Pons (tissue), 1 donor: ENCODE measurements around the gene KLHL13.
"Not testable (repeated sequence)": the region's sequence is repeated elsewhere in the genome, so short reads cannot be mapped to it uniquely, and the experiment has no call there.

Experiments
- DNase-seq: peaks from one replicate; pipeline ENCODE4 v3.0.0-alpha.2; 2016; ENCODE audit warnings: low spot score

KLHL13 gene, protein sequence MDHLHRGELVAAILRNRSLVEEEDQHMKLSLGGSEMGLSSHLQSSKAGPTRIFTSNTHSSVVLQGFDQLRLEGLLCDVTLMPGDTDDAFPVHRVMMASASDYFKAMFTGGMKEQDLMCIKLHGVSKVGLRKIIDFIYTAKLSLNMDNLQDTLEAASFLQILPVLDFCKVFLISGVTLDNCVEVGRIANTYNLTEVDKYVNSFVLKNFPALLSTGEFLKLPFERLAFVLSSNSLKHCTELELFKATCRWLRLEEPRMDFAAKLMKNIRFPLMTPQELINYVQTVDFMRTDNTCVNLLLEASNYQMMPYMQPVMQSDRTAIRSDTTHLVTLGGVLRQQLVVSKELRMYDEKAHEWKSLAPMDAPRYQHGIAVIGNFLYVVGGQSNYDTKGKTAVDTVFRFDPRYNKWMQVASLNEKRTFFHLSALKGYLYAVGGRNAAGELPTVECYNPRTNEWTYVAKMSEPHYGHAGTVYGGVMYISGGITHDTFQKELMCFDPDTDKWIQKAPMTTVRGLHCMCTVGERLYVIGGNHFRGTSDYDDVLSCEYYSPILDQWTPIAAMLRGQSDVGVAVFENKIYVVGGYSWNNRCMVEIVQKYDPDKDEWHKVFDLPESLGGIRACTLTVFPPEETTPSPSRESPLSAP

GRCh38 chrX:118116713-118117550, at the start of gene KLHL13:
Gene KLHL13, minus strand, starts transcription at chrX:118116810. Its CDS starts 88,337 bp downstream, at chrX:118028473.
- peak; percentile 4 for DNase-seq

DNA sequence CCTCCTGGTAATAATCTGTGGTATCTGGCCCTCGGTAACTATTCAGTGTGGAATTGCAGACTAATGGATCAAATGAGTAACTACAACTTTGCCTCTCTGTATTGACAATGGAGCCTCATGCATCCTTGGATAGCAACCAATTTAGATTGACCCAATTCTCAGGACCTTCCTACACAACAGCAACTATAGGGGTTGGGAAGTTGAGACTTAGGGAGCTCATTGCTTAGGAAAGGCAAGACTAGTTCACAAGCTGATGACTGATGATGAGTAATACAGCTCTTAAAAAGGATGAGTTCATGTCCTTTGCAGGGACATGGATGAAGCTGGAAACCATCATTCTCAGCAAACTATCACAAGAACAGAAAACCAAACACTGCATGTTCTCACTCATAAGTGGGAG, 47.5 kb upstream of the KLHL13 start:
- no peak for DNase-seq

DNA sequence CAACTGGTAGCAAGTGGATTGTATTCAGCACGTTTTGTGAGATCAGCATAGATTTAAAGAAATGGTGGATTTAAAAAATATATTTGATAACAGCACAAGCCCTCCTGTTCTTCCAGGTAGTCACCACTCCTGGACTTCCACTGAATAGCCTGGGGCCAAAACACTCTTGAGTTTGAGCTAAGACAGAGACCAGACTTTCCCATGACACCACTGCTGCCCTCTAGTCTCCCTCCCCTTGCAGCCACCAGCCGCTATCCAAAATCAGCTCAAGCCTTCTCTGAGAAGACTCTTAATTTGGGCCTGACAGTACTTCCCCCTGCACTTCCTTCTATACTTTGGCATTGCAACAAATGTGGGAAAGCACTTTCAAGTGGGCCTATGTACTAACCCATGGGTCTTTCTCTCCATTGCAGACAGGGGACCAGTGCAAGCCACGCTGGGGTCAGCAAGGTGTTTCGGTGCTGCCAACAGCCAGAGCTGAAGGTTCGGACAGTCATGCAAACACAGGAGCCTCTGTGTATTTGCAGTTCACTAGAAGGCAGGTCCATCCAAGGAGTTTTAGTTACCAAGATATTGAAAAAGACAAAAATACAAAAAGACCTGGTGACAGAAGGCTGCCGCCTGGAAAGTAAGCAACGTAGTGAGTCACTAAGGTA, 40.5 kb upstream of the KLHL13 start:
- DNase-seq, result no peak

DNA sequence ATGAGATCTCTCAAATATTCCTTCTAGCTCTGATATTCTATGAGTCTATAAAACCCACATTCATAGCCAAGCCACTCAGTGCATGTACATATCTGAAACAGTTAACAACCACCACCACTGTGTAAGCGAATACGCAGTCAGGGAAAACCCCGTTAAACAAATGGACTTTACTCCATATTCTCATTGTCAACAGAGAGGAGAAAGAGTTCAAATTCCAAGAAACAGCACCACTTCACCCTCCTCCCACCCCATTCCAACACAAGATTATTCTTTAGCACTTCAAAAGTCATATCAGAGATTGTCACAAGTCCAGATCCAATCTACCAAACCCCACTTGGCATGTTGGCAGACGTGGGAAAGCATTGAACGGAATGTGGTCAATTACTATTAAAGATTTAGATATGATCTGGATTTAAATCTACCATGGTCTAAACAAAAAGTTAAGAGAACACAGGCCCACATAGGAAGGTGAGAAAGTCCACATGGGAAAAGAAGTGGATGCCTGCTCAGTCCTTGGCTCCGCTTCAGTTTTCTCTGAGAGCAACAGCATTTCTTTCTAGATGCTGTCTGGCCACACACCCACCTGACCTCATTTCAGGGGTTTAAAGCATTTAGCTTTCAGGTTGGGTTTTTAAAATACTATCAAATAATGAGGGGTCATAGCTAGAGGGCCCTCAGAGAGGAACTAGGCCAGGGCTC, 39.8 kb upstream of the KLHL13 start:
- no peak for DNase-seq

GRCh38 chrX:118153270-118153669, 36.7 kb upstream of the KLHL13 start:
- DNase-seq, result no peak

GRCh38 chrX:118152721-118153120, 36.1 kb upstream of the KLHL13 start:
- DNase-seq, result no peak

- DNase-seq, result no peak
Observed at GRCh38 chrX:118148737-118149136, 32.1 kb upstream of the KLHL13 start.

DNA sequence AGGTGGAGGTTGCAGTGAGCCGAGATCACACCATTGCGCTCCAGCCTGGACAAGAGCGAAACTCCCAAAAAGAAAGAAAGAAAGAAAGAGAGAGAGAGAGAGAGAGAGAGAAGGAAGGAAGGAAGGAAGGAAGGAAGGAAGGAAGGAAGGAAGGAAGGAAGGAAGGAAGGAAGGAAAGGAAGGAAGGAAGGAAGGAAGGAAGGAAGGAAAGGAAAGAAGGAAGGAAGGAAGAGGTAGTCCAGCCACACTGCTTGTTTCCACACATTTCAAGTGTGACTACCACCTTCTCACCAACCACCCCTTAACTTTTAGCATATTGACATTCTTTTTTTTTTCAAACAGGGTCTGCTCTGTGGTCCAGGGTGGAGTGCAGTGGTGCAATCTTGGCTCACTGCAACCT, 31.2 kb upstream of the KLHL13 start:
- DNase-seq, result not testable (repeated sequence)

DNA sequence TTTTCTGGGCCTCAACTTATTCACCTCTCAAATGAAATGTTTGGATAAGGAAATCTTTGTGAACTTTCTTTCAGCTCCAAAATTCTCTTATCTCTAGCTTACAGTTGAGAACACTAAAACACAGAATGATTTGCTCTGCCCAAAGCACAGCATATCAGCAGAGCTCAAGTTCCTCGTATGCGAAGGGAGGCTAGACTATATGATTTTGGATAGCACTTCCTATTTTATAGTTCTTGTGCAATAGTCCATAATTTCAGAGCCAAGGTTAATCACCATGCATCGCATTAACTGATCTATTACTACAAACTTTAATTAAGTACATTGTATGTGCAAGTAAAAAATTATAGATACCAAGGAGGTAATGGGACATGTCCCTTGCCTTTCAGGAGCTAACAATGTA, 27.0 kb upstream of the KLHL13 start:
- no peak for DNase-seq

DNA sequence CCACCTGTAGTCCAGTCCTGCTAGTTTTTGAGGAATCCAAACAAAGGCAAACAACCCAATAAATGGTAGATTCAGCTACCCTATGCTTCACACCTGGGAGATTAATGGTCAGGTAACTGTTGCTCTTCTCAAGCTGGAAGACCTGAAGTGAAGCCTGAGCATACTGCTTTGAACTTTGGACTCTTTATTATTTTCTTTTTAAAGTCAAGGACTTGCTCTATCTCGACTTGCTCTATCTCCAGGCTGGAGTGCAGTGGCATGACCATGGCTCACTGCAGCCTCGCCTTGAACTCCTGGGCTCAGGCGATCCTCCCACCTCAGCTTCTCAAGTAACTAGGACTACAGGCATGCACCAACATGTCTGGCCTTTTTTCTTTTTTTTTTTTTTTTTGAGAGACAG, 14.7 kb upstream of the KLHL13 start:
- no peak for DNase-seq

- no peak for DNase-seq
Observed at GRCh38 chrX:118129681-118130080, 13.1 kb upstream of the KLHL13 start.

DNA sequence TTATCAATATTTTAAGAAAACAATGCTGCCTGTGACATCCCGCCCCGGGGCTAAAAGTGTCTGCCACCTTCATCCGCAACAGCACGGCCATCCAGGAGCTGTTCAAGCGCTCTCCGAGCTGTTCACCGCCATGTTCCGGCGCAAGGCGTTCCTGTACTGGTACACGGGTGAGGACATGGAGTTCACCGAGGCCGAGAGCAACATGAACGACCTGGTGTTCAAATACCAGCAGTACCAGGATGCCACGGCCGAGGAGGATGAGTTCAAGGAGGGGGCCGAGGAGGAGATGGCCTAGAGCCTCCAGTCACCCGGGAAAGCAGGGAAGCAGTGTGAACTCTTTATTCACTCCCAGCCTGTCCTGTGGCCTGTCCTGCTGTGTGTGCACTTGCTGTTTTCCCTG, 12.1 kb upstream of the KLHL13 start:
- DNase-seq, result no peak

- no peak for DNase-seq
Observed at GRCh38 chrX:118126286-118126685, 9.7 kb upstream of the KLHL13 start.

- DNase-seq, result not testable (repeated sequence)
Observed at GRCh38 chrX:118124243-118124642, 7.6 kb upstream of the KLHL13 start.

- DNase-seq, result no peak
Observed at GRCh38 chrX:118117741-118118140, 1.1 kb upstream of the KLHL13 start.

DNA sequence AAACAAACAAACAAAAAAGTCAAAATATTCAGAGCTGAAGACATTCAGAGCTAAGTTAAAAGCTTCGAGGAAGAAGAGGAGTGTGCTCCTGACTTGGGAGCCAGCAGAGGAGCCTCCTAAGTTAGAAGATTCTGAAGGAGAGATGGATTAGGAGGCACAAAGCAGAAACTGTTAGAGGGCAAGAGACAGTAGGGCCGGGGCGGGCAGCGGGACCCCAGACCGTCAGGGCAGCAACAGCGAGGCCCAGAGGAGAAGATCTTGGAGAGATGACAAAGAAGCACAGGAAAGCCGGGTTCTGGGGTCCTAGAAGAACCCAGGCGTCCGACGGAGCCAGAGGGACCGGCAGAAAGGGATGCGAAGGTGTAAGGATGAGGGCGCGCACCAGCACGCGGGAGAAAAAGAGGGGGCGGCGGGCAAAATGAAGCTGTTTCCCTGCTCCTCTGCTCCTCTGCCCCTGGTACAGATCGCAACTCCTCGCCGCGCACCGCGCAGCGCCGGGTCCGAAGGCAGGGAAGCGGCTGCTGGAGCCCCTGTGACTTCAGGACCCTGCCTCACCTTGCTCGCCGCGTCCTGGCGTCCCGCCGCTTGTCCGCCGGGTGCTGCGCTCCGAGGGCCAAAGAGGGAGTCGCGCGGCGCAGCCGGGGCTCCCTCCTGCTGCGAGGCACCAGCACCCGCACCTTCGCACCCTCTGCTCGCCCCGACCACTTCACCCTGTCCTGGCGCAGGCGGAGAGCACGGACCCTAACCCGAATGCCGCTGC, 477 bp downstream of the KLHL13 start:
- no peak for DNase-seq

GRCh38 chrX:118114971-118115370, 1.6 kb downstream of the KLHL13 start:
- DNase-seq, result peak; percentile 6

DNA sequence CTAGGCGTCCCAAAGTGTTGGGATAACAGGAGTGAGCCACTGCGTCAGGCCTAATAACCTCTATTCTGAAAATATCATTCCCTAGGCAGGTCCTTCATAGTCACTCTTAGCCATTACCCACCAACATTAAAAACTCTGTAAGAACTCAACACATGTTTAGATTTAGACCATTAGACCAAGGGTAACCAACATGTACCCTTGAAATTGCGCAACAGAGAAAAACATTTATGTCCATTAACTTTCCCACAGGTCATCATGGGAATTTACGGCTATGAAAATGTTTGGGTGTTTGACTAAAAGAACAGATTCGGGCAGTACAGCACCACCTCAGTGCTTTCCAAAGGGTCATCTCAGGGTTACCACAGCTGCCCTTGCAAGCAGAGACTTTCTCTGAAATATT, 7.5 kb downstream of the KLHL13 start:
- DNase-seq, result no peak

DNA sequence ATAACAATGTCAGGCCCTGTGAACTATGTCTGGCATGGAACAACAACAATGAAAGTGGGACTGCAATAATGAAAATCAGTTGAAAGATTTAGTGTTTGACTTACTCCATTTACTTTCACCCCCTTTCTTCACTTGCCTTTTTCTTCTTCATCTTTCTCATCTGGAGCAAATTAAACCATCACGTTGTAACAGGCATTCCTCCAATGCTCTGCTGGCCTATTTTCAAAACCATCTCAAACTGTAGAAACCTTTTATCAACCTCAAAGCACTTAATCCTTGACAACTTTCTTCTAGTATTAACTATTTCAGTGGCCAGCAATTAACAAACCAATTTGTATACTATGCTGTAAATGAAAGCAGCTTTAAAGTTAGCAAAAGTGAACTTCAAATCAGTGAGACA, 8.3 kb downstream of the KLHL13 start:
- DNase-seq, result no peak

- DNase-seq, result no peak
Observed at GRCh38 chrX:118100091-118100490, 16.5 kb downstream of the KLHL13 start.

DNA sequence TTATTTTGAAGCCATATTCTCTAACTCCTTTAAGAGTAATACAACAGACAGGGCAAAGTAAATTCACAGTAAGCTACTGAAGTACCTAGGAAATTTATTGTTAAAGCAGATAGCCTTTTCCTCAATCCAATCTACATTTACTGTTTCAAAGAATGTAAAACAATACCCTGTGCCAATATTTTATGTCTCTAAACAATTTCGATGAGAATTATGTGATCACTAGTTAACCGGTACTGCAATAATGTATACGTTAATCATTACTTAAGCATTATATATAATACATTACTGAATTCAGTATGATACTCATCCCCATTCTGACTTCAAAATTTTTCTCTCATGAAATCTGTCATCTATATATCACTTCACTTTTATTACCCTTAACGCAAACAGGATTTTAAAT, 28.5 kb downstream of the KLHL13 start:
- DNase-seq, result no peak
